Body of pancreas (tissue), 4 donors: ENCODE results near the gene CLSTN1.
"Not testable (repeated sequence)": the region's sequence is repeated elsewhere in the genome, so short reads cannot be mapped to it uniquely, and the experiment has no call there.

Experiments
- CTCF ChIP-seq, 7 experiments: fragments of 450-650 bp in 4 of 7; fragments of 200-600 bp in 3 of 7; sonication (generic) in 3 of 7; IDR thresholded peaks; one replicate each; pipeline ENCODE4 v1.5.1; 2016 to 2019; ENCODE audit warnings: antibody characterized with exemption in 7 of 7
- POLR2A ChIP-seq, 3 donors: fragments of 450-650 bp; IDR thresholded peaks; one replicate each; pipeline ENCODE4 v1.6.1; 2016; ENCODE audit warnings: antibody characterized with exemption in 3 of 3, mild to moderate bottlenecking in 2 of 3

GRCh38 chr1:9712767-9713166 lies 111.0 kb downstream of the CLSTN1 start:
- TF ChIP-seq CTCF, POLR2A (IDR thresholded peaks at IDR 0.05): not testable (repeated sequence)
